Stimulated activated CD8-positive, alpha-beta memory T cell treated with anti-CD3 and anti-CD28 coated beads, Interleukin-12 subunit alpha, Interleukin-12 subunit beta, amount 100 ng/mL, for 1 hour (primary cell): Measurements from ENCODE around the gene MYRIP.
"Not testable (repeated sequence)": the region's sequence is repeated elsewhere in the genome, so short reads cannot be mapped to it uniquely, and the experiment has no call there.

ENCODE experiments used
- DNase-seq: peaks from one replicate; pipeline ENCODE4 v3.0.0-alpha.2; 2020; ENCODE audit warnings: low read depth

The MYRIP gene

DNA sequence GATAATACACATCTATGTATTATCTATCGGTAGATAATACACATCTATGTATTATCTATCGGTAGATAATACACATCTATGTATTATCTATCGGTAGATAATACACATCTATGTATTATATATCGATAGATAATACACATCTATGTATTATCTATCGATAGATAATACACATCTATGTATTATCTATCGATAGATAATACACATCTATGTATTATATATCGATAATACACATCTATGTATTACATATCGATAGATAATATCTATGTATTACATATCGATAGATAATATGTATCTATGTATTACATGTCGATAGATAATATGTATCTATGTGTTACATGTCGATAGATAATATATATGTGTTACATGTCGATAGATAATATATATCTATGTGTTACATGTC, 275.0 kb downstream of the MYRIP start:
- not testable (repeated sequence) for DNase-seq

- DNase-seq, result no peak
Observed at GRCh38 chr3:40086890-40087883, 277.8 kb downstream of the MYRIP start.

GRCh38 chr3:40088527-40089170, 279.2 kb downstream of the MYRIP start:
- no peak for DNase-seq

DNA sequence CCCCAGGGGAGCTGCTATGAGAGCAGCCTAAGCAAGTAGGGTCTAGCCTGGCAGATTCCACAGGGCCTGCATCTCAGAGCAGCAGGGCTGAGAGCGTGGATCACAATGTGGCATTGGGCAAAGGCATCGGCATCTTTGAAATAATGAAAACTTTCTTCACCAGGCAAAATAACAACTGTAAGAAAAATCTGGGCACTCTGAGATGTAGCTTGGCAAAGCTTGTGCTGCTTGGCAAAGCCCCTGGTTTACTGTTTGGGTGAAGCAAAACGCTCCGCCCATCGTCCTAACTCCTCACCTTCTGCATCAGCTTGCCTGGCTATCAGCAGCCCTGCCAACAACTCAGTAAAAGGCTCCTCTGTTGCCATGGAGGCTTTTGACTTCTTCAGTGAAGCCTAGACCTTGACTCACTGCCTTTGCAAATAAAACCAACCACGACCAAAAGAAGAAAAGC, 287.3 kb downstream of the MYRIP start:
- DNase-seq, result no peak

- DNase-seq, result no peak
Observed at GRCh38 chr3:40097131-40098117, 288.0 kb downstream of the MYRIP start.

- DNase-seq, result no peak
Observed at GRCh38 chr3:40098261-40098759, 288.9 kb downstream of the MYRIP start.

GRCh38 chr3:40099871-40100270, 290.5 kb downstream of the MYRIP start:
- no peak for DNase-seq

GRCh38 chr3:40102182-40102581, 292.8 kb downstream of the MYRIP start:
- no peak for DNase-seq

GRCh38 chr3:40103829-40104228, 294.4 kb downstream of the MYRIP start:
- DNase-seq, result no peak

GRCh38 chr3:40104441-40104840, 295.0 kb downstream of the MYRIP start:
- DNase-seq, result no peak

DNA sequence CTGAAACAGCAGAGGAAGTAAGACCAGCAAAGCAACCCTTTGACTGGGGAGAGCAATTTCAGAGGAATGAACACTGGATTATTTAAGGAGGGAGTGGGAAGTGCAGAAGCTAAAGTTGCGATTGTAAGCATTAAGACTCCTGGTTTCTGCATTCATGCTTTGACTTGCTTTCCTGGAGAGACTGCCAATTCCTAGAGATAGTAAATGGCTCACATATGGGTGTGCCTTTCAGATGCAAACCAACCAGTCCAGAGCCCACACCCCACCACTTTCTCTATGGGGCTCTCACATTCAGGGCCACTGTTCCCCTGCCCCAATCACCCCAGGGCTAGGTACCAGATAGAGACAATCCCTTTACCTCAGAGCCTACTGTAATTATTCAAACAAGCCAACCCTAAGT, 299.2 kb downstream of the MYRIP start:
- no peak for DNase-seq

- DNase-seq, result no peak
Observed at GRCh38 chr3:40109641-40110490, 300.5 kb downstream of the MYRIP start.

- DNase-seq, result no peak
Observed at GRCh38 chr3:40116478-40117177, 307.2 kb downstream of the MYRIP start.

DNA sequence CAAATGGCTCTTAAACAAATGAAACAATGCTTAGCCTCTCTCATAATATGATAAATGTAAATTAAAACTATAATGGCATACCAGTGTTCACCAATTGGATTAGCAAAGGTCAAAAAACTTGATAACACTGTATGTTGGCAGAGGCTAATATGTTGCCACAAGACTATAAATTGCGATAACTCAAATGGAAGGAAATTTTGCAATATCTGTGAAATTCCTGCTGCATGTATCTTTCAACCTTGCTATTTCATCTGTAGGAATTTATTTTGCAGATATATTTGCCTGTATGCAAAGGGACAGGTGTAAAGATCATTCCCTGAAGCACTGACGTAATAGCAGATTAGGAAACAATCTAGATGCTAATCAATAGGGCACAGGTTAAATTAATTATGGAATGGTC, 308.7 kb downstream of the MYRIP start:
- no peak for DNase-seq

DNA sequence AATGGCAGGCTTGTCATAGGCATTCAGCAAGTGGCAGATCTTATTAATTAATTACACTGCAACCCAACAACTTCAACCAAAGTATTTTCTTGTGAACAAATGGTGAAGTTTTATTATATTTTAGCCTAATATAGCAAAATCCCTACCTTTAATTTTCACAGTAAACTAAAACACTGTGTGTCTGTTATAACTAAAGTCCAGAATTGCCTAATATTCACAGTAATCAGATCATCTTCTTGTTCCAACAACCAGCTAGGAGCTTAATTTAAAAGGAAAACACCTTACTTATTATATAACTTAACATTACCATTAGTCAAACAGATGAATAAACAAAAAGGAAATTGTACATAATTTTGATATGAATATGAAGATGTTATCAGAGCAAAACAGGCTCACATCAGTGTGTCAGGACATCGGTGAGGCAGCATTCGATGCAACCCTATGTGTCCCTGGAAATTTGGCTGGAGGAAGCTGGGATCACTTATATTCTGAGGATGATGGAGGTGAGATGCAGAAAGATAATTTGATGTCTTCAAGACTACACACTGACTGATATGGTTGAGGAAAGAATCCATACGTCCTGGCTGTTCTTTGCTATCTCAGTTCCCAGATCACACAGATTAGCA, 310.8 kb downstream of the MYRIP start:
- no peak for DNase-seq

GRCh38 chr3:40120806-40121205, 311.4 kb downstream of the MYRIP start:
- no peak for DNase-seq

- DNase-seq, result no peak
Observed at GRCh38 chr3:40124918-40125317, 315.5 kb downstream of the MYRIP start.

- DNase-seq, result no peak
Observed at GRCh38 chr3:40128166-40128565, 318.8 kb downstream of the MYRIP start.

DNA sequence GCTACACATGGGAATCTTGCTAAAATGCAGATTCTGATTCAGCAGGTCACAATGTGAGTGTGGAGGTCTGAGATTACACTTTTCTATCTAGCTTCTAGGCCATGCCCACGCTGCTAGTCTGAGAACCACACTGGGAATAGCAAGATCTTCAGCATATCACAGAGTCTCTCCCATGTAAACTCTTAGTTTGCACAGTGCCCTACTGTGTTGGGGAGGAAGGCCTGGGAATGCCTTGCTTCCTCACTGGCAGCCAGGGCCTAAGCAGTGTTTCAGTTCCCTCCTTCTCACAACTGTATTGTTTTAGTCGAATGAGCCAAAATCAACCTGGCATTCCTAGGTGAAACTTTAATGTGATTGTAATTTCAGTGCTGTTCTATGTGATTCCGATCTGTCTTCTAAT, 320.1 kb downstream of the MYRIP start:
- DNase-seq, result no peak

DNA sequence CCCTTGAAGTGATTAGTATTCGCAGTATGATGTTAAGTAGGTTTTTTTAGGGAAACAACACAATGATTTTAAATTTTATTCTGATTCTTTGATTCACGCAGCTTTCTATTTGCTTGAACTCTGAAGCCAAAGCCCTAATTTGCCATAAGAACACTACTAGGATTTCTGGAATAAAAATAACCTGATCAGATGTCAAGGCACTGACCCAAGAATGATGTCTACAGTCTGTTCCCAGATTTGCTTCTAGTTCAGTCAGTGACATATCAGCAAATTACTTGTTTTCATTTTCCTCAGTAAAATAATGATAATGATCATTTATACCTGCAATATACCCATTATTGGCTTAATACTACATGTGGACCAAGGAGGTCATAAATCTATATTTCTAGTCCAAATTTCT, 320.6 kb downstream of the MYRIP start:
- DNase-seq, result no peak
